Measurements from ENCODE around the gene CLEC1A.

DNA sequence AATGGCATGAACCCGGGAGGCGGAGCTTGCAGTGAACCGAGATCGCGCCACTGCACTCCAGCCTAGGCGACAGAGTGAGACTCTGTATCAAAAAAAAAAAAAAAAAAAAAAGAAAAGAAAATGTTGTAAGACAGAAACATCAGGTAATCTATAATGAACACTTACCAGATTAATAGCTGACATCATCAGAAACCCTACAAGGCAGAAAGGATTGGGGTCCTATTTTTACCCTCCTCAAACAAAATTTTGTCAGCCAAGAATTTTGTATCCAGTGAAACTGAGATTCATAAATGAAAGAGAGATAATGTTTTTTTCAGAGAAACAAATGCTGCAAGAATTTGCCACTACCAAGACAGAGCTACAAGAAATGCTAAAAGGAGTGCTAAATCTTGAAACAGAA is 14.1 kb downstream of the CLEC1A start:
- TF ChIP-seq, protein P1, sequence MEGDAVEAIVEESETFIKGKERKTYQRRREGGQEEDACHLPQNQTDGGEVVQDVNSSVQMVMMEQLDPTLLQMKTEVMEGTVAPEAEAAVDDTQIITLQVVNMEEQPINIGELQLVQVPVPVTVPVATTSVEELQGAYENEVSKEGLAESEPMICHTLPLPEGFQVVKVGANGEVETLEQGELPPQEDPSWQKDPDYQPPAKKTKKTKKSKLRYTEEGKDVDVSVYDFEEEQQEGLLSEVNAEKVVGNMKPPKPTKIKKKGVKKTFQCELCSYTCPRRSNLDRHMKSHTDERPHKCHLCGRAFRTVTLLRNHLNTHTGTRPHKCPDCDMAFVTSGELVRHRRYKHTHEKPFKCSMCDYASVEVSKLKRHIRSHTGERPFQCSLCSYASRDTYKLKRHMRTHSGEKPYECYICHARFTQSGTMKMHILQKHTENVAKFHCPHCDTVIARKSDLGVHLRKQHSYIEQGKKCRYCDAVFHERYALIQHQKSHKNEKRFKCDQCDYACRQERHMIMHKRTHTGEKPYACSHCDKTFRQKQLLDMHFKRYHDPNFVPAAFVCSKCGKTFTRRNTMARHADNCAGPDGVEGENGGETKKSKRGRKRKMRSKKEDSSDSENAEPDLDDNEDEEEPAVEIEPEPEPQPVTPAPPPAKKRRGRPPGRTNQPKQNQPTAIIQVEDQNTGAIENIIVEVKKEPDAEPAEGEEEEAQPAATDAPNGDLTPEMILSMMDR (conservative IDR thresholded peaks at IDR 0.05 in 1 of 2, IDR thresholded peaks at IDR 0.05 in 1 of 2; ENCODE audit: low read depth in 1 of 2, low read length in 2 of 2), result no peak
- TF ChIP-seq EZH2 (IDR thresholded peaks at IDR 0.05; ENCODE audit: low read length, missing control alignments), result no peak
